Fibroblast of skin of back (primary cell): ENCODE measurements around the gene AKR1B1.

Source experiments
- DNase-seq: peaks from one replicate; pipeline ENCODE4 v3.0.0-alpha.2; 2013

AKR1B1 gene

DNA sequence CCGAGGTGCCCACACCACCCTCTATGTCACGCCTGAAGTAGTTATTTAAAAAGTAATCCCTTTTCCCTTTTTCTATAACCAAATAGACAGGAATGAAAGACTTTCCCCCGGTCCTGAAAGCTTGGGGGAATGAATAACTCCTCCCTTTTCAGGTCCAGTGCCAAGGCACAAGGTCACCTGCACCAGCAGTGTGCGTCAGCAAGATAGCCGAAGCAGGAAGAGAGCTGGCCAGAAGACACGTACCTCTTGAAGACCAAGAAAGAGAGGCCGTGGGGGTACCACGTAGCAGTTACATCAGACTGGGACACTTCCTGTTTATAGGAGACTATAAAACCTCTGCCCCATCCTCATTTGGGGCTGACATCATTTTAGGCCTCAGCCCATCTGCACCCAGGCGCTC is 10.7 kb upstream of the AKR1B1 start:
- no peak for DNase-seq

DNA sequence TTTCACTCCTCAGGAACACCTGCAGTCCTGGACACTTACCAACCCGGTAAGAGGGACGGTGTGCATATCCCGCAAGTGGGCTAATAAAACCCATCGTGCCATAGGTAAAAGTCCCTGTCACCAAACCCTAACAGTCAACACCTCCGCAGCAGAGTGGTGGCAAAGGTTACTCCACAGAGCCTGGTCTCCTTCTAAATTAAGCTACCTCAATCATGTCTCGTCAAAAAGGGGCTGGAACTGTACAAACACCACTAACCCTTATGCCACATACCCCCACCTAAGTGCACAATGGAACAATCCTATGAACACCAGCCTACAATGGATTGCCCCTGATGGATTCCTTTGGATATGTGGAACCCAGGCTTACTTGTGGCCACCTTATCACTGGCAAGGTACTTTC is 9.6 kb upstream of the AKR1B1 start:
- no peak for DNase-seq

DNA sequence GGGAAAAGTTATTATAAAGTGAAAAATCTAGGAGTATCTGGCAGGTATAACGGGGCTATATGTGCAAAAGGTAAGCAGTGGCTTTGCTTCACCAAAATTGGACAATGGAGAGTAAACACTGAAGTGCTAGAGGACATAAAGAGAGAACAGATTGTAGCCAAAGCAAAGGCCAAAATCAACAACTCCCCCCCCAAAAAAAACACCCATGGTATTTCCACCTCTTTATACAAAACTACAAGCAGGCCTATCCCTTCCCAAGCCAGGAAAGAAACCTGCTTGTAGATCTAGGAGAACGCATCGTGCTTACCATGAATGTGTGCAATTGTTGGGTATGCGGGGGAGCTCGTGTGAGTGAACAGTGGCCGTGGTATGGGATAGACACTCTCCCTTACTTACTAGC is 9.2 kb upstream of the AKR1B1 start:
- no peak for DNase-seq

DNA sequence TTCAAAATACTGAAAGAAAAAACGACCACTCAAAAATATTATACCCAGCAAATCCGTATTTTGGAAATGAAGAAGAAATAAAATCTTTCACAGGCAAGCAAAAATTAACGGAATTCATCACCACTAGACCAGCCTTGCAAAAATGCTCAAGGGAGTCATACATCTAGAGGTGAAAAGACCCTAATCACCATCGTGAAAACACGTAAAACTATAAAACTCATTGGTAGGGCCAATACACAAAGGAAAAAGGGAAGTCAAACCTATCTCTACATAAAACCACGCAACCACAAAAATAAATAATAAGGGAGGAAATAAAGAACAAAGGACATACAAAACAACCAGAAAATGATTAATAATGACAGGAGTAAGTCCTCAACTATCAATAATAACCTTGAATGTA is 6.6 kb upstream of the AKR1B1 start:
- no peak for DNase-seq

DNA sequence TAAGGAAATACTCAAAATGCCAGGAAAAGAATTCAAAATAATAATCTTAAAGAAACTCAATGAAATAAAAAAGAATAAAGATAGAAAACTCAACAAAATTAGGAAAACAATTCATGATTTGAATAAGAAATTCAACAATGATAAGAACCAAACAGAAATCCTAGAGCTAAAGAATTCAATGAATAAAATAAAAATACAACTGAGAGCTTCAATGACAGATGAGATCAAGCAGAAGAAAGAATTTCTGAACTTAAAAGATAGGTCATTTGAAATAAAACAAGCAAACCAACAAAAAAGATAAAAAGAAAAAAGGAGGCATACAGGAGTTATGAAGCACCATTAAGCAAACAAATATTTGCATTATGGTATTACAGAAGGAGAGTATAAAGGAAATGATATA is 5.6 kb upstream of the AKR1B1 start:
- no peak for DNase-seq

DNA sequence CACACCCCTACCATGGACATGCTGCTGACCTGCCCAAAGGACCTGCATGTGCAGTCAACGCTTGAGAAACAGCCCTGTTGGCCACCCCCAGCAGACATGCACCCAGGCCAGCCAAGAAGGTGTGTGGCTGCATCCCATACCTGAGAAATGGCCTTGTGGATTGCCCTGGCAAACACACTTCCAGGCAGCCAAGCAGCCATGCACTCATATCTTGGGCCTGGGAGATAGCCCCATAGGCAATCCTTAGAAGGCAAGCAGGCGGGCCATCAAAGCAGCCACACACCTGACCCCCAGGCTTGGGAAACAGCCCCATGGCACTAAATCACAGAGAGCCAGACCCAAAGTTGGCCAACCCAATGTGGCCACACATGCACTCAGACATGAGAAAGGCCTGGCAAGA is 4.9 kb upstream of the AKR1B1 start:
- DNase-seq = no peak

DNA sequence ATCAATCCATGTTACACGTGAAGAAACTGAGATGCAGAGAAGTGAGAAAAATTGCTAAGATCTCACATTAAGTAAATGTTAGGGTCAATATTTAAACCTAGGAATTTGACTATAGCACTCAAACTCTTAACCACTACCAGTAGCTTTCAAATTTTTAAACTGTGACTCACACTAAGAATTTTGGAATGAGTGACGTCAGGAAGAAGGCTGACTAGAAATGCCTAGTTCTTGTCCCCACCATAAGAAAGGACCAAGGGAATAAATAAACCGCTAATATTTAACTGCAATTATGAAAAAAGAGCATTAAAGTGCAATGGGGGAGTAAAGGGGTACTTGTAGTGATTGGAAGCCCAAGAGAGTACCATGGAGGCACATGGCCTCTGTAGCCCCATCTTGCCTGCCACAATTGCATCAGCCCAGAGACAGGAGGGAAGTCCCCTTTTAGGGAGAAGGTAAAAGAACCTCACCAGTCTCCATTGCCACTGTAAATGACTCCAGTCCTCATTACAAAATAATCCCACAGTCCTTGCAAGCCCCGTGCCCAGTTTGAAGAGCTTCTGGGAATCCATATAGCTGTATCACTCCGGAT is 3.5 kb upstream of the AKR1B1 start:
- peak; percentile 92 for DNase-seq

DNA sequence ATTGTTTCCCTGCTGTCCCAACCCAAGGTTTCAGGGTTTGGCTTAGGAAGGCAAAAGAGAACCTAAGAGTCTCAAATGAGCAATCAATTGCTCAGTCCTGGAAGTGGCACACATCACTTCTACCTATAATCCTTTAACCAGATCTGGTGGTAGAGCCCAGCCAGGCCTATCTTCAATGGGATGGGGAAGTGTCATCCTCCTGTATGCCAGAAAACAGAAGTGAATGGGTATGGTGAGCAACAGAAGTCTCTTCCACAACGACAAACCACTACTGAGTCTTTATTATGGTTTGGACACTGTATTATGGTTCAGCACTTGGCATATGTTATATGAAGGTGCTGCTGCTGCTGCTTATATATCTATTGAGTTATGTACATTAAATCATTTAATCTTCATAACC is 3.0 kb upstream of the AKR1B1 start:
- no peak for DNase-seq

DNA sequence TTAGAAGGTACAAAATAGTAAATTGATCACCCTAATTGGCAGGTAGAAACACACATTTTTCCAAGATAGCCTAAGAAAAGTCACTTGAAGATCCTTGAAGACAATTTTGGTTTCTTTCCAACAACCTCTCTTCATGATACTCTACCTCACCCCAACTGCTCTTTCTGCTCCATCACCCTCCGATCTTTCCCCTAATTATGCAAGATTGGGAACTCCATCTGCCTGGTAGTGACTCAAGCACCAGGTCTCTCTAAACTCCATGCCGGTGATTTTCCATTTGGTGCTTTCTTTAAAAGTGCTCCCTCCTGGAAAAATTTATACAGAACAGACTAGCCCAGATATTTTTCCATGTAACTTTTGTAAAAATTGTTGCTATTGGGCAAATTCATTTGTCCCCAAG is 1.1 kb upstream of the AKR1B1 start:
- DNase-seq = no peak

DNA sequence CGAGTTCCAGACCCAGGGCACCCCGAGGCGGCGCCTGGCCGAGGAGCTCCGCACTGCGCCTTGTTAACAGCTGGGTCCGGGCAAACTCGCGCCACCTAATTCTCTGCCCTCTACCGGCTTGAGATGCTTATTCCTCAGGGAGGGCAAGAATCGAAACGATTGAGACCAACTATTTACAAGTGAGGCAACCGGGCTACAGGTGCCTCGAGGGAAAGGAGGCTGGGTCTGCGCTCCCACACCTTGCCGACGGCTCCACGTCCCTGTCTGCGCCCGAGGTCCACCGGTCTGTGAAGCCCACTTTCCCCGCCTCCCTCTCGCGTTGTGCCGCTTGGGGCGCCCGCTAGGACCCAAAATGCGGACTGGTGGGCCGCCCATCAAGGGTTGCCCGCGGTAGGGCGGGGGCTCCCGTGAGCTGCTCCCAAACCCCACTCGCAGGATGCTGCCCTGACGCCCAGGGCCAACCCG is 527 bp downstream of the AKR1B1 start:
- peak; percentile 54 for DNase-seq

DNA sequence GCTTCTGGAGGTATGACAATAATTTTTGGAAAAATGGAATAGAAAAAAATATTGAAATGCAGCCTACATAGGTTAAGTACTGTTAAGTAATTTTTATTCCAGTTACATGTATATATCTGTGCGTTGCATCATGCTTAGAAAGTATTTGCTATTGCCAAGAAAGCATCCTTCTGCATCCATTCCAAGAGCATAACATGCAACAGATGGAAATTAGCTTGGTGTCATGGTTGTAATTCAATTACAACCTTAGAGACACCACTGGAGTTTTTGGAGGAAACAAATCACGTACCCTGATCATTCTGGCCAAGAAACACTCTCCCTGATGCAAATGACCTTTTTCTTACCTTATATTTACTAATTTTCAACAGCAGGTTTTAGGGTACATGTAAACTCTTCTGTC is 1.7 kb downstream of the AKR1B1 start:
- DNase-seq = no peak

DNA sequence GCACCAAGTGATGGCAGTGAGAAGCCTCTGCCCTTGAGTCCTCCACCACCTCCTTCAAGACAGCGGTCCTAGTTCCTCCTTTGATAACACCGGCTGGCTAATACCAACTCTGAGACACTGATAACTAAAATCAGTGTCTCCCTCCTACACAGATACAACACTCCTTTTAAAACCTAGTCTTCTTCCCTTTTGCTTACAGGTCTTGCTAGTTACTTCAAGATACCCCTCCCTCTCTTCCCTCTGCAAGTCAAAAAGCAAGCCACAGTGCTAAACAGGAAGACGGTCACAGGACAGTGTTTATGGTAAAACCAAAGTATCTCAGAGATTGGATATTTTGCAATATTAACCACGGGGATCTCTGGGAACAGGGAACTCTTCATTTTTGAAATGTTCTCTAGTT is 4.6 kb downstream of the AKR1B1 start:
- DNase-seq = no peak

DNA sequence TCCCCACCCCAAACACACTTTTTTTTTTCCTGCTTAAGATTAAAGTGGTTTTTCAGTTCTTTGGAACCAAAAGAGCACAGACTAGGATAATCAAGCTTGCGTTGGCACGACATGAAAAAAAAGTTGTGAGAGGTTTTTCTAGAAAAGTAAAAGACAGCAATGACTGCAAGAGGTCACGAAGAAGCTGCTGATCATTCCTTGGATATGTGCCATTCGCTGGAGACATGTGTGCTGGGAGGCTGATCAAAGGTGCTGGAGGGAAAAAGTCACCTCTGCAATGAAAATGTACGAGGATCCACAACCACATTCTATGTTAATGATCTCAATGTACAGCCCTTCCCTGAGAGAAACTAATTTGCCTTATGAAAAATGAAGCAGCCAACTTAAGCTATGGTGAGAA is 5.4 kb downstream of the AKR1B1 start:
- DNase-seq = no peak

DNA sequence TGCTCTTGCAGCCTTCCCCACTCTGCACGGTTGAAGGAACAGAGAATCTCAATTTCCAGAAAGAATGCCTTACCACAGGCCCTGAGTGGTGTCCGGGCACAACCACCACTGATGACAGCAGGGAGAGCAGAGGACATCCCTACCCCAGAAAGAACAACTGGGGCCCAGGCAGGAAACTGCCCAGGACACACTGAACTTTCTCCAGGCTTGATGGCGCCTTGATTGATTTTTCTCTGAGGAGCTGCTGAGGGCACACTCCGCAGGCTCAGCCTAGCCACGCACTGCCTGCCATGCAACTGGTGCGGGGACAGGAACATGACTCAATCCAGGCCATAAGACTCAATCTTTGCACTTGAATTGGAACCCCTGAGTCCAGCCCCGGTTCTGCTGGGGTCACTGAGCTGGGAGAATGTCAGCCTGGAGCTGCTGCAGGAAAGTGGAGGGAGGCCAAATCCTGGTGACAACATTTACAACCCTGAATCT is 5.9 kb downstream of the AKR1B1 start:
- no peak for DNase-seq

DNA sequence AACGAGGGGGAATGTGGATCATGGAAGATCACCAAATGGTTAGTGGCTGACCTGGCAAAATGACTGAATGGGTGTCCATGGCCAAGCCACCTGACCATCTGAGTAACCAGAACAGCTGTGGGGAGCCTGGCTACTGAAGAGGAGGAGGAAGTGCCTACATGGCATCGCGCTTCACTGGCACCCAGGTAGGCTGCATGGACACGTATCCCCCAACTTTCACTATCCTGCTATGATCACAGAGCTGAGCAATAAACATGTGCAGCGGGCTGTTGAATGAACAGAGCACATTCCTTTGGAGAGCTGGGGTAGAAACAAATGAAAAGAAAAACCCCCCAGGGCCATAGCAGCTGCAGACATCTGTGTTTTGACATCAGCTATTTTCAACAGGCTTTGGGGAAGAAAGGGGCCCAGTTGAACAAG is 6.5 kb downstream of the AKR1B1 start:
- DNase-seq = no peak

DNA sequence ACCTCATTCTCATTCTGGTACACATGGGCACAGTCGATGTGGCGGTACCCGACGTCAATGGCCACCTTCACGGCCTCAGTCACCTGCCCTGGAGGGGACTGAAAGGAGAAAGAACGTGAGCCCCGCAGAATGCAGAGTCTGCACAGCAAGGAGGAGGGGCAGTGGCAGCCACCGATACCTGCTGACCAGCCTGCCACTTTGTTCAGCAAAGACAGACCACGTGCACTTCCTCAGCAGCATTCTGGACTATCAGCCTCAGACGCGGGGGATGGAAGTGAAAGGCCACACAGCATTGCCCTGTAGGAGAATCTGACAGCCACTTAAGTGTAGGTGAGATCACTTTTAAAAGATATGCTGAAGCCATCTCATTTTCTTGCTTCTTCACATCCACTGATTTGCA is 7.2 kb downstream of the AKR1B1 start:
- DNase-seq = no peak

DNA sequence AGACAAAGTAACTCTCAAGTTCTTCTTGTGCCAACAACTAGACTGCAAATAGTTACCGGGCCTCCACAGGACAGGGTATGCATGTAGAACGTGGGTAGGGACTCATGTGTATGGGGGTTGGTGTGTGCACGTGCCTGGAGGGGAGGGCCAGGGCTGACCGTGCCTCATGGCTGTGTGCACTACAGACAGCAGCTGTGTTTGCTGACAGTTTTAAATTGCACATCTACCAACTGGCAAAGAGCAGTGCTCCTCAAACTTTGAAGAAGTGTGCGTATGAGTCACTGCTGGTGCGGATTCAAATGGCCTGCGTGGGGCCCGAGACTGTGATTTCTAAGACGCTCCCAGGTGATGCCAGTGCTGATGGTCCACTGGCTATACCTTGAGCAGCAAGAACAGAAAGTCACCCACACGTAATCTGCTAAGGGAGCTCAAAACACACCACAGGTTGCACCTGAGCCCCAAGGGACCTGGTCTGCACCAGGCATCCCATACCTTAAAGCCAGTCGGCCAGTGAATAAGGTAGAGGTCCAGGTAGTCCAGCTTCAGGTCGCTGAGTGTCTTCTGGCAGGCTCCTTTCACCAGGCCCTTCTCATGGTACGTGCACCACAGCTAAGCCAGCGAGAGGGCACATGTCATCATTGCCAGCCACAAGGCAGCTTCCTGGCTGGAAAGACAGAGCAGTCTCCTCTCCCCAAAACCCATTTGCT is 8.5 kb downstream of the AKR1B1 start:
- no peak for DNase-seq

DNA sequence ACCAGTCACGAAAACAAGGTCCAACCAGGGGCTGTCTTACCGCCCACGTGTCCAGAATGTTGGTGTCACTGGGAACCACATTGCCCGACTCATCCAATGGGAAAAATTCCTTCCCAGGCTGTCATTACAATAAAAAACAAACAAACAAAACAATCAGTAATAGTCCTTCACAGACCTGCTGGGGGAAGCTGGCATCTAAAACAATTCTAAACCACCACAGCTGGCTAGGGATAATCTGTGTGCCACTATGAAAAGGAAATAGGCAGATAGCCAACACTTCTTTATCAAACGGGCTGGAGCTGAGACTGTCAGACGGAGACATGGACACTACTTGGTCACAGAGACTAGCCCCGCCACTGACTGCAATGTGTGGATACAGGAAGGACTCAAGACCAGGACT is 9.2 kb downstream of the AKR1B1 start:
- peak; percentile 32 for DNase-seq

DNA sequence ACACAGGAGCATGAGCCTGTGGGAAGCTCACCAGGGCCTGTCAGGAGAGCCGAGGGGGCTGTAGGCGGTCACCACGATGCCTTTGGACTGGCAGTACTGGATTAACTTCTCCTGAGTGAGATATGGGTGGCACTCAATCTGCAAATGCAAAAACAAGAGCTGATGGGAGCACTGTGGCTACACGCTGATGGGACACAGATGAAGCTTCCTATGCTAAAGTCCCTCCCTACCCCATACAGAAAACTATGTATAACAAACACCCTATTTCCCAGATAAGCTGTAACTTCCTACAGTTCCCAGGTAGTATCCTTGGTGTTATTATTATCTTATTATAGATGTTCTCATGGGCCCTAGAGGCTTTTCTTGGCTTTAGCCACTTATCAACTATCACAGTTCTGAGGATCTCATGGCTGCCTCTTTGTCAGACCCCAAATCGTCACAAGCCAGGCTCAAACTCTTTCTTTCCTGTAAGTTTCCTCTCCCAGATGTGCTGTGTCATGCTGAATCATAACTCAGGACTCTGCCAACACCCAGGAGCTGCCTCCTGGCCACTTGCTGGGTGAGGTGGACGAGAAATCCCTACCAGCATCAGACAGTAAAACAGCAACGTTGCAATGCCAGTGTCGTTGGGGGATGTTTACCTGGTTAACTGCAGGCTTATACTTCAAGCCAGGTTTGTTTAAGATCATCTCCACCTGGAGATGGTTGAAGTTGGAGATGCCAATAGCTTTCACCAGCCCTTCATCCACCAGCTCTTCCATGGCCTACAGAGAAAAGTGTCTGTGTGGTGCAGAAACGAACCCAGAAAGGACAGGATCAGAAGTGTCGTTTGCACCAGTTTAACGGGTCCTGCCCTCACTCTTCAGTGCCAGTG is 10.3 kb downstream of the AKR1B1 start:
- DNase-seq = peak; percentile 82

DNA sequence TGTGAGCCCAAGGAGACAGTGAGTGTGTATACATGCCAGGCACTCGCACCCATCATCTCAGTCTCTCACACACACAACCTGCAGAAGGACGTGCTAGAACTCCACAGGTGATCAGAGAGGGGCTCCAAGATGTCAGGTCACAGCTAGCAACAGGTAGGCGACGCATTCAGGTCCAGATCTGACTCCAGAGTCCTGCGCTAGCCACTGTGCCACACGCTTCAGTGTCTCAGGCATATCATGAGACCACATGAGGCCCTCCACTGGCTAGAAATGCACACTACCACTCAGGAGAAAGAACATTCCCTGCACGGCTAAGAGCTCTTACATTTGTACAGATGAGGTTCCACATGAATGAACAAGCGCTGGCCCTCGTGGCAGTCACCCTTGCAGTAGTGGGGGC is 11.5 kb downstream of the AKR1B1 start:
- no peak for DNase-seq

DNA sequence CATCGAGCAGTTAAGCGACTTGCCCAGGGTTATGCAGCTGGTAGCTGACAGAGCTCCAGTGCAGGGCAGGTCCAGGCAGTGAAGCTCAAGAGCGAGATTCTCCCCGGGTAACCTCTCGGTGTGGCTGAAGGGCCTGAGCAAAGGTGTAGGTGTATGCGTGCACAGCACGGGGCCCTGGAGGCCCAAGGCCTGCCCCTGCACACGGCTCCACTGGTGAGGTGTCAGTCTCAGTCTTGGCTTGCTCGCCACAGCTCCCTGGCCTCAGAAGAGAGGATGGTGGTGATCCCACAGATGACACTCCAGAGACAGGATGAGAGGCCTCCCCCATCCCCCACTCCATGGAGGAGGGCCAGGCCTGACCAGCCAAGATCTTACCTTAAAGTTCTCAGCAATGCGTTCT is 12.0 kb downstream of the AKR1B1 start:
- no peak for DNase-seq

DNA sequence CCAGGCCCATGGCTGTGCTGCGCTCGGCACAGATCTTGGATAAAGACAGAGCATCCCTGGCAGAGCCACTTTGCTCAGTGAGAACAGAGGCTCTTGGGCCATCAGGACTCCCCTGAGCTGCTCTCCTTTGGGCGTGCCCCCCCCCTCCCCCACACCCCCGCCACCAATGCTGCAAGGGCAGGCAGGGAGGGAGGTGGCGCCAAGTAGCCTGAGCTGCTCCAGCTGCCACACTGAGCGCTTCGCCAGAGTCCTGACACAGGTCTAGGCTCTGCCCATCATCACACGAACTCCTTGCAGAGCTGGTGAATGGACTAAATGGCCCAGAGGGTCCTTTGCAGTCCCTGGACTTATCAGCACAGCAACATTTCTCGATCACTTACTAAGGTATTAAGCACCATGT is 12.5 kb downstream of the AKR1B1 start:
- no peak for DNase-seq

DNA sequence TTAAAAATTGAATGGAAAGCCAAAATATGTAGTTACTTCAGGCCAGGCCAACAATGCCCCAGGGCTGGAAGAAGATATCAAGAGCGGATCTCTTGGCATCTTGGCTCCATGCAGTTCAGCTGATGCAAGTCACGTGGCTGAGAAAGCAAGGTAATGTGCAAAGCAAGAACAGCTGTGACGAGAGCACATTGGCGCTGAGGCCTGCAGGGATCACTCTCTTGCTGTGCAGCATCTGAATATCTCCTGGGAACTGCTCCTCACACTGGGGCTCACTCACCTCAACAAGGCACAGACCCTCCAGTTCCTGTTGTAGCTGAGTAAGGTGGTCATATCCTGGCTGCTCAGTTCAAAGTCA is 14.0 kb downstream of the AKR1B1 start:
- DNase-seq = no peak
